Measurements from ENCODE around the gene IQCB1. TPM values are rescaled to one million over a fixed set of nuclear protein-coding genes. Genes with fewer than 3 reads are reported as not detected.
A peak's percentile ranks its signal among the peaks of the same experiment; 100 is the strongest.
"Not testable (repeated sequence)": the region's sequence is repeated elsewhere in the genome, so short reads cannot be mapped to it uniquely, and the experiment has no call there.

Gene IQCB1
- total RNA-seq, 1 experiment from 2014 or later = 22.2 TPM

- DNase-seq (ENCODE audit: low read depth) = no peak
Observed at GRCh38 chr3:121803771-121804320, 31.0 kb downstream of the IQCB1 start.

- no peak for DNase-seq (ENCODE audit: low read depth)
Observed at GRCh38 chr3:121800906-121801305, 34.0 kb downstream of the IQCB1 start.

GRCh38 chr3:121796970-121797369 lies 37.9 kb downstream of the IQCB1 start:
- DNase-seq (ENCODE audit: low read depth) = no peak

GRCh38 chr3:121794264-121794983 lies 40.4 kb downstream of the IQCB1 start:
- DNase-seq (ENCODE audit: low read depth) = no peak

- no peak for DNase-seq (ENCODE audit: low read depth)
Observed at GRCh38 chr3:121793078-121793477, 41.8 kb downstream of the IQCB1 start.

- peak; percentile 8 for DNase-seq (ENCODE audit: low read depth)
Observed at GRCh38 chr3:121786485-121786884, 48.4 kb downstream of the IQCB1 start.

- not testable (repeated sequence) for DNase-seq (ENCODE audit: low read depth)
Observed at GRCh38 chr3:121782784-121783183, 52.1 kb downstream of the IQCB1 start.

GRCh38 chr3:121781611-121782010 lies 53.2 kb downstream of the IQCB1 start:
- no peak for DNase-seq (ENCODE audit: low read depth)

GRCh38 chr3:121775095-121775494 lies 59.8 kb downstream of the IQCB1 start:
- DNase-seq (ENCODE audit: low read depth) = not testable (repeated sequence)

- DNase-seq (ENCODE audit: low read depth) = no peak
Observed at GRCh38 chr3:121769246-121769645, 65.6 kb downstream of the IQCB1 start.

GRCh38 chr3:121768452-121768851 lies 66.4 kb downstream of the IQCB1 start:
- DNase-seq (ENCODE audit: low read depth) = no peak

- no peak for DNase-seq (ENCODE audit: low read depth)
Observed at GRCh38 chr3:121759541-121760202, 75.2 kb downstream of the IQCB1 start.

- DNase-seq (ENCODE audit: low read depth) = no peak
Observed at GRCh38 chr3:121758727-121759450, 76.0 kb downstream of the IQCB1 start.

GRCh38 chr3:121757812-121758545 lies 76.9 kb downstream of the IQCB1 start:
- DNase-seq (ENCODE audit: low read depth) = no peak

GRCh38 chr3:121757087-121757811 lies 77.6 kb downstream of the IQCB1 start:
- peak; percentile 6 for DNase-seq (ENCODE audit: low read depth)

- DNase-seq (ENCODE audit: low read depth) = no peak
Observed at GRCh38 chr3:121752772-121753171, 82.1 kb downstream of the IQCB1 start.

GRCh38 chr3:121752261-121752660 lies 82.6 kb downstream of the IQCB1 start:
- no peak for DNase-seq (ENCODE audit: low read depth)

GRCh38 chr3:121750087-121750415 lies 84.8 kb downstream of the IQCB1 start:
- no peak for DNase-seq (ENCODE audit: low read depth)

- DNase-seq (ENCODE audit: low read depth) = peak; percentile 100
Observed at GRCh38 chr3:121749276-121750086, 85.4 kb downstream of the IQCB1 start, which contains the start of gene GOLGB1. GOLGB1 (minus strand) TSS chr3:121749741; CDS start chr3:121730971, 18,770 bp downstream.

GRCh38 chr3:121748680-121749275 lies 86.1 kb downstream of the IQCB1 start:
- peak; percentile 51 for DNase-seq (ENCODE audit: low read depth)
